ENCODE results near the gene CACNA1A.
"Not testable (repeated sequence)": the region's sequence is repeated elsewhere in the genome, so short reads cannot be mapped to it uniquely, and the experiment has no call there.

CACNA1A gene

DNA sequence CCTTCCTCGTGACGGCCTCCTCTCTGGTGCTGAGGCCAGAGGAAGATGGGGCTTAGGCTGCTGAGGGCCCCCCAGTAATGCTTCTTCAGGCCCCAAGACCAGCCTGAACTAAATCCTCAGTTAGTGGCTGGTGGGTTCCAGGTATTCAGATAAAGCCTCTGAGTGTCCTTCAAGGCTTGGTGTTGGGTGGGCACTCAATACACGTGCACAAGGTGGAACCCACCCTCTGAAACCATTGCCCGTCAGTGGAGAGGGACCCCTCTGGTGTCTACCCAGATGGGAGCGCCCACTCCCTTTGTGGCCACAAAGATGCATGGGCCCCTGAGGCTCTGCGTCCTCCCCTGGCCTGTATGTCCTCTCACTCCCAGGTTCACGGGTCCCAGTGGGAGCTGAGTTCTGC is 277.0 kb downstream of the CACNA1A start:
- DNase-seq (ENCODE audit: low read depth) = no peak

DNA sequence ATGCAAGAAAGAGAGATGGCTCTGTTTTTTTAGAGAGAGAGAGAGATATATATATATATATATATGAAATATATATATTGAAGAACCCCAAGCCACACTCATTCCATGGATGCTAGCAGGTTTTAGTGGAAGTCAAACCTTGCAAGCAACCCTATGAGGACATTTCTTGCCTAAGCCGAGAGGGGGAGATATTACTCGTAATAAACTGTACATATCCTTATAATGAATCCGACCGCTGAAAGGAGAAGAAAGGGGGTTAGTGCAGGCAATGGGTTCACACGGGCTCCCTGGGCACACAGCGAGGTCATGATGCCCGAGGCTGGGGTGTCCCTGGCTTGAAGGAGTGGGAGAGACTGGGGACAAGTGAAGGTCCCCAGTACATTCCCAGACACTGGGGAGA is 277.7 kb downstream of the CACNA1A start:
- DNase-seq (ENCODE audit: low read depth) = no peak

DNA sequence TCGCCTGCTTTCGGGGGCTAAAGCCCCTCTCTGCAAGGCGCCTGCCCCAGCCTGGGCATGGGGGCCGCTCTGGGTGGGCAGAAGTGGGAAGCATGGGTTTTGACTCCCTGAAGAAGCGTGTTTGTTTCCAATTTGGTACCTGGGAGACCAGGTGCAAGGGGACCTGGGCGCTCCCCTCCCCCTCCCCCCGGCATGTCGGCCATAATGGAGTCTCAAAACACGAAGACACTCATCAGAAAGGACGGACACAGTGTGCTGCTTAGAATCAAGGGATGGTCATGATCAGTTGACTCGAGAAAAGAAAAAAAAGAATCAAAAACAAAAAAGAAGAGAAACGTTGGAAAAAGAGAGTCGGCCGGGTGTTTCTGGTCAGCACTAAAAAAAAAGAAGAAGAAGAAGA is 279.3 kb downstream of the CACNA1A start:
- no peak for DNase-seq (ENCODE audit: low read depth)

DNA sequence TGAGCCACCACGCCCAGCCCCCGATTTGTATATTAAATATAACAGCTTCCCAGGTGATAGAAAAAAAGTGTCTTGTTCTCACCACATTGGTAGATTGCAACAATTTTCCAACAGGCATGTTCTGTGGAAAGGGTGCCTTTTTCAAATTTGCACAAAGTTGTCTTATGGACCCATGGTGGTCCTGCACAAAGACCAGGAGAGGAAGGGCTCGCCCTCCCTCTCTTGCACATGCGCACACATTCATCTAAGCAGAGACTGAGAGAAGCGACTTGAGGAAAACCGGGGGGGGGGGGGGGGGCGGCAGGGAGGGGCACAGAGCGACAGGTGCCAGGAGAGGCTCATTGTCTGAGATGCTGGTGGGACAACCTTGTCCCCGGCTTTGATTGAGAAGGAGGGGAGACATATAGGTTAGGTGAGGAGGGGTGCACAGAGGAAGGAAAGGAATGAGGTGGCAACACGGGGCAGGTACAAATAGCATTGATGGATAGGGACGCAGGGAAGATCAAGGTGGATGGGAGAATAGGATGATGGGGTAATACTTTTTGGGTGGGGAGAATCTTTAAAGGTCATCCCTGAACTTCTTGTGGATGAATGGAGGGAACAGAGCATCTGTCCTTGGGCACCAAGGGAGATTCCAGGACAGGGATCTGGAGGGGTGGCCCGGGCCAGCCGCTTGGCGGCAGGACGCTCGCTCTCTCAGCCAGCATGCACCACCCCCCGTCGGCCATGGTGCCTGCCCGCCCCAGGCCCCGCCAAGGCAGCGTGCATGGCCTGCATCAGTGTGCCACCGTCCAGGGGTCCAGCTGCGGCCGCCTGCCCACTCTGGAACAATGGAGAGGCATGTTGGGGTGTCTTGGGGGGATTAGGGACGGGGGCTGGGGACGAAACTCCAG is 280.1 kb downstream of the CACNA1A start:
- no peak for DNase-seq (ENCODE audit: low read depth)

DNA sequence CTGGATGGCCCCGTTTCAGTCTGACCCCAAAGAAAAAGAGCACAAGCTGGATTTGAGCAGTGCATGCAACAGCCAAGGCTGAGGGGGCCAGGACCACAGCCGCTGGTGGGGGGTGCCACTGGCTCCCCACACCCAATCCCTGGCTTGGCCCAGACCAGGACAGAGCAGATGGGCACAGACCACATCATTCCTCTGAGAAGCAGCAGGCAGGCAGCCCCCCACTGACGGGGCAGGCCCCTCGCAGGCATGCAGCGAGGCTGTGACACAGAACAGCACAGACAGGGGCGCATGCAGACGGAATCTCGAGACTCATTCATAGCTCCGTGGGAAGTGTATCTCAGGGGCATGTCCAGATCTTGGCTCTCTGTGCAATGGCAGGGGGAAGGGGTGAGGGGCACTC is 281.2 kb downstream of the CACNA1A start:
- no peak for DNase-seq (ENCODE audit: low read depth)

DNA sequence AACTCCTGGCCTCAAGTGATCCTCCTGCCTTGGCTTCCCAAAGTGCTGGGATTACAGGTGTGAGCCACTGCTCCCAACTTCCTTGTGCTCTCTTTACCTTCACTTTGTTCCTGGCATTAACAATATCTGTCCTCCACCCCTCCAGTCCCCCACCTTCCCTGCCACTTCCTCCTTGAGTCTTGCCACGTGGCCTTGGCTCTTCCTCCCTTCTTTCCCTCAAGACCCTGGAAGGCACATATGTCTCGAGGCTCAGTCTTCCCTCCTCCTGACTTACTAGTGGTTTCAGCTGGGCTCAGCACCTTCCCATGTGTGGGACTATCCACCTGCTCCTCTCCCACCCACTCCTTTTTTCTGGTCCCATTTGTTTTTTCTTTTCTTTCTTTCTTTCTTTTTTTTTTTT is 285.4 kb downstream of the CACNA1A start:
- DNase-seq (ENCODE audit: low read depth) = no peak

DNA sequence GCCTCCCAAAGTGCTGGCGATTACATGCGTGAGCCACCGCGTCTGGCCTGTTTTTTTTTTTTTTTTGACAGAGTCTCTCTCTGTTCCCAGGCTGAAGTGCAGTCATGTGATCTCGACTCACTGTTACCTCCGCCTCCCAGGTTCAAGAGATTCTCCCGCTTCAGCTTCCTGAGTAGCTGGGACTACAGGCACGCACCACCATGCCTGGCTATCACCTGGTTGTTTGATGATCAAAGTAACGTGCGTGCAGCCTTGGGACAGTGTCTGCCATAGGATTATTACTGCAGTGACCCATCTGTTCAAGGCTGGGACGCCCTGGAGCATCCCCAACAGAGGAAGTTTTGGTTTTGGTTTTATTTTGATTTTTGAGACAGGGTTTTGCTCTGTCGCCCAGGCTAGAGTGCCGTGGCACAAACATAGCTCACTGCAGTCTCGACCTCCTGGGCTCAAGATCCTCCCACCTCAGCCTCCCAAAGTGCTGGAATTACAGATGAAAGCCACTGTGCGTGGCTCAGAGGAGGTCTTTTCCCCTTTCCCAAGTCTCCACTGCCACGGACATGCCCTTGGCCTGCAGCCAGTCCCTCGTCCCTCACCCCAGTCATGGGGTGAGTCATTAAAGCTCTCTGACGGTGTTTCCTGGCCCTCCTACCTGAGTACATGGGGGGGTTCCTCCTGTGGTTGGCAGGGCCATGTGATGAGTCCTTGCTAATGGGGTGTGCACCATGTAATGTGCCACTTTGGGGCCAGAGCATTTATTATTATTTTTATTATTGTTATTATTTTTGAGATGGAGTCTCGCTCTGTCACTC is 290.5 kb downstream of the CACNA1A start:
- DNase-seq (ENCODE audit: low read depth) = no peak

DNA sequence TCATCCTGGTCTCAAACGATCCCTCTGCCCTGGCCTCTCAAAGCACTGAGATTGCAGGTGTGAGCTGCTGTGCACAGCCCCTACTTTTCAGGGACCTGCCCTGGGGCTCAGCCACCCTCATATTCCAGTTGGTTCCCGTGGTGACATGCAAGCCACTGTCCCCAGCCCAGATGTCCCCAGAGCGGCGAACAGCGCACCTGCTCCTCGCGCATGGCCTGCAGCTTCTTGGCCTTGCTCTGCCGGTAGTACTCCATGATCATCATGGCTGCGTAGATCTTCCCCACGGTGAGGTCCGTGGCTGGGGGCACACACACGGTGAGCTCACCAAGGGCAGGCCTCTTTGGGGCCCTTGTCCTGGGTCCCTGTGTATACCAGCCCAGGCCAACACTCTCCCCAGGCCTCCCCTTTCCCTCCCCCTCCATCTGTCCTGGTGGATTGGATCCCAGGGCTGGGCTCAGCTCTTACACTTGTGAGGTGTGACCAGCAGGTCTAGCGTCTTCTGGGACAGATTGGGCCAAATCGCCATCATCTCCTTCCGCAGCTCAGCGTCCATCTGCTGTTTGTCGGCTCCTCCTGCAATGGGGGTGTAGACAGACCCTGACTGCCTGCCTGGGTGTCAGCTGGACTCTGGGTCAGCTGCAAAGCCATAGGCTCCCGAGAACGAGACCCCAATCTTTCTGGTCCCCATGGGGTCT is 292.1 kb downstream of the CACNA1A start:
- DNase-seq (ENCODE audit: low read depth) = no peak

DNA sequence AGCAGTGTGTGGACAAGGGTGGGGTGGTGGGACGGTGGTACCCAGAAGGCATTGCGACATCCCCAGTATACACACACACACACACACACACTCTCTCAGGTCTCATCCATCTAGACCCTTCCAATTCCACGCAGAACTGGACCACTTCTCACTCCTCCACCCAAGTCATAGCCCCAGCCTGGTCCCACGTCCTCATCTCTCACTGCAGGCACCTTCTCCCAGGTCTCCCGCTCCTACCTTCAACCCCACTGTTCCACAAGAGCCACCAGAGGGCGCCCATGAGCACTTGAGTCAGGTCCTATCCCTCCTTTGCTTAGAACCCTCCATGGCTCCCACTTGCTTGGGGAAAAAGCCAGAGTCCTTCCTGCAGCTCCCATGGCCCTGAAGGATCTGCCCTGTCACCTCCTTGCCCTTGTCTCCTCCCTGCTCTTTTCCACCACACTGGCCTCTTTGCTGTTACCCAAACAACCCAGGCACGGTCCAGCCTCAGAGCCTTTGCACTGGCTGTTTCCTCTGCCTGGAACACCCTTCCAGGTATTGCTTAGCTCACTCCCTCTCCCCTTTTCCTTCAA is 293.4 kb downstream of the CACNA1A start:
- DNase-seq (ENCODE audit: low read depth) = peak; percentile 46

DNA sequence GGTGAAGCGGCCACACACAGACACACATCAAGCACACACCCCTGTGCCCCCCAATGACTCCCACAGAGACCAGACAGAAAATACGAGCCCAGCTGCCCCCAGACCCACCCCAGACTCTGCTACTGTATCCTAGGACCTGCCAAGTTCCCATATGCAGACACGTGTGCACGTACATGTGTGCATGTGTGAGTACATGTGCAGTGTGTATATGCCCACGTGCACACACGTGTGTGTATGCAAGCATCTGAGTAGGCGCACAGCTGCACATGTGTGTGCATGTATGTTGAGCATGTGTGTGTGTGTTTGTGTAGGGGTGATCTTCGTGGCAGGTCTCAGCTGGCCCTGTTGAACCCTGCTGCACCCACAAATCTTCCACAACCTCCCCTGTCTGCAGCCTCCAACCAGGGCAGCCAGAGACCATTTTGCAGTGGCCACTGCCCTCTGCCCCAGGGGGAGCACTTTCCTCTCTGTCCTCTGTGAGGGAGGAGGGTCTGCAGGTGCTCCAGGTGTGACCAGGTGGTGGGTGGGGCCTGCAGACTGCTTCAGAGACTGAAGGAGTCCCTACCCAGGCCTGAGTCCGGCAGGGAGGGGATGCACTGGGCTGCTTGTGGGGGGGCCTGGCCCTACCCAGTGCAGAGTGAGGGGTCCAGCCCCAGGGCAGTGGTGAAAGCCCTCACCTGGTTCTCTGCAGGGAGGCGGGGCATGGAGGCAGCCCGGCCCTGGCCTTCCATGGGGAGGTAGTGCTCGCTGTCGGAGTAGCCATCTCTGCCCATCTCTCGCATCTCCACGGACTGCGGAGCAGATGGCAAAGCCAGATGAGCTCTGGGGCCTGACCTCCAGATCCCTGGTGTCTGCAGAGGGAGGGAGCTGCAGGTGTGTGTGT is 294.6 kb downstream of the CACNA1A start:
- DNase-seq (ENCODE audit: low read depth) = no peak

DNA sequence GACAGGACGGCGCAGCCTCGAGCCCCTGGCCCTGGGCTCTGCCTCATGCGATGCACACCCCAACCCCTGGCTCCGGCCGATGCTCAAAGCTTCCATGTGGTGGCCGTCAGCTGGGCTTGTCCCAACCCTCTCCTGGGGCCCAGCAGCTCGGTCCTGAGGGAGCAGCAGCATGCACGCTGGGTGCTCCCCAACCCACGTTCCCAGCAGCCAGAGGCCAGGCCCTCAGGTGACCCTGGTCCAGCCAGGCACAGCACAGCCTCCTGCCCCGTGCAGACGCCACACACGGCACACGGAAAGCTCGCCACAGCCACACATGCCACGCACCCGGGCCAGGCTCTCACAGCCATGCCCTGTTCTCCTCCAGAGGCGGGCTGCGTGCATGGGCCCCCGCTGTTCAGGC is 295.3 kb downstream of the CACNA1A start:
- no peak for DNase-seq (ENCODE audit: low read depth)

DNA sequence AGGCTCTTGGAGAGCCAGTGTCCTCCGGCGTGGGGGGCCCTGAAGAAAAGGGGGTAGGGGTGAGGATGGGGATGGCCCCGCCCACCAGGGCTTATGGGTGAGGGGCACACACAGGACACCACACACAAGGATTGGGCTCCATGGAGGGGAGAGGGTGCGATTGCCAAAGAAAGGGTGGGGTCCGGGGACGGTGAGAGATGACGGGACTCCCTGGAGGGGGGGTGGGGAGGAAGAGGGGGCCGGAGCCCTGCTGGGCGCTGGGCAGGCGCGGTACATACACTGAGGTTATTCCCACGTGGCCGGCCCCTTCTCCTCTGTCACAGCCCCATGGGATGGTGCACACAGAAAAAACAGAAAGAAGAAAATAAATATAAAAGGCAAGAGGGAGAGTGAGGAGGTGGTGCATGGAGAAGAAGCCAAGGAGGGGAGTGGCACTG is 295.9 kb downstream of the CACNA1A start:
- no peak for DNase-seq (ENCODE audit: low read depth)

DNA sequence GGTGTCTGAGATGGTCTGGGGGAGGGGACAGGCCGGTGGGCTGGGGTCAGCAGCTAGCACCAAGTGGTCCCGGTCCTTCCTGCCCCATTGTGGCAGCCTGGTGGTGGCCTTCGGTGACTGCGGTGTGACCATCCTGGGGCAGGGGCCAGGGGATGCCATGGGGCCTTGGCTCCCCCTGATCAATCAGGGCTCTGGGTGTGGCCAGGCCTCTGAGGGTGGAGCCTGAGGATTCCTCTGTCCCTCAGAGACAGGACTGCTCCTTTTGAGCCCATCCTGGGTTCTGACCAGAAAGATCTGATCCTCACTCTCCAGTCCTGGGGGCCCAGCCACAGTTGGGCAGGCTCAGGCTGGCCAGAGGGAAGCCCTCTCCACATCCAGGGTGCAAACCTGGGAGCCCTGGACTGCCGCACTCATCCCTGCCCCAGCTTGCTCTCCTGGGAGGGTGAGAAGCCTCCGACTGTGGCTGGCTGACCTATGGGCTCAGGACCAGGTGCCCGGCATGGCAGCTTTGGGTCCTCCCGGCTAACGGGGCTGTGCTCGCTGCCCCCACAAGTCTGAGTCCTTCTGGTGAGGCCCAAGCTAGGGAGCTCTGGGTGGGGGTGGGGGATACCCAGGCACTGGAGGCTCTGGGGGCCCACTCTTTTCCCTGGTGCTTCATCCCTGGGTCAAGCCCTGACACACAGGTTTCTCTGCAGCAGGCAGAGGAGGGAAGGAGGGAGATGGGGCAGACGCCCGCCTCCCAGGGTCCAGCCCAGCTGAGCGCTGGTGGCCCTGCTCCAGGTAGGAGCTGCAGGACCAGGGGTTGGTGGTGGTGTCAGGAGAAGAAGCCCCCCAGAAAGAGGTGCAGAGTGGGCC is 296.6 kb downstream of the CACNA1A start:
- no peak for DNase-seq (ENCODE audit: low read depth)

DNA sequence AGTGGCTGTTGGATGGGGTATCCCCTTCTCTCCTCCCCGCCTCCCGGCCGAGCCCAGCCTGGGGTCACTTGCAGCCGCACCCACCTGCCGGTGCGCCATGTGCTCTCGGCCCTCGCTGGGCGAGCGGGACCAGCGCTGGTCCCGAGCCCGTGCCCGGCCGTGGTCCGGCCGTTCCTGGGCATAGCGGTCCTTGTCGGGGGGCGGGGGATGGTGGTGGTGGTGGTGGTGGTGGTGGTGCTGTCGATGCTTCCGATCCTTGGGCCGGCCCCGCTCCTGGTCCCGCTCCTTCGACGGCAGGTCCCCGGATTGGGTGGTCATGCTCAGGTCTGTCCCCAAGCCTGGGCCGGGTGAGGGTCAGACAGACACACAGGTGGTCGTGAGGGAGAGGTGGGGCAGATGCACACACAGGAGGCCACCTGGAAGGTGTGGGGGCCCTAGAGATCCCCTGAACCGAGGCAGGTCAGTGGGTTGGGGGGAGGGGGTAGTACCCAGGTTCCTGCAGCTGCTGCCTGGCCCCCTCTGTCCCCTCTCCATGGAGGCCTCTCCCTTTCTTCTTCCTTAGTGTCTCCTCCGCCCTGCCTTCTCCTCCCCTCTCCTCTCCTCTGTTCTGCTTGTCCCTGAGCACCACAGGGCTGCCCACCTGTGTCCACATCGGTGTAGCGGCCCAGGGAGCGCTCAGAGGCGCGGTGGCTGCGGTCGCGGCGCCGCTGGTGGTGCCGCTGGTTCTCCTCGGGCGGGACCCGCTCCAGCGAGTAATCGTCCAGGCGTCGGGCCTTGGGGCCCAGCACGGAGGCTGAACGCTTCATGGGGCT is 297.4 kb downstream of the CACNA1A start:
- DNase-seq (ENCODE audit: low read depth) = no peak

DNA sequence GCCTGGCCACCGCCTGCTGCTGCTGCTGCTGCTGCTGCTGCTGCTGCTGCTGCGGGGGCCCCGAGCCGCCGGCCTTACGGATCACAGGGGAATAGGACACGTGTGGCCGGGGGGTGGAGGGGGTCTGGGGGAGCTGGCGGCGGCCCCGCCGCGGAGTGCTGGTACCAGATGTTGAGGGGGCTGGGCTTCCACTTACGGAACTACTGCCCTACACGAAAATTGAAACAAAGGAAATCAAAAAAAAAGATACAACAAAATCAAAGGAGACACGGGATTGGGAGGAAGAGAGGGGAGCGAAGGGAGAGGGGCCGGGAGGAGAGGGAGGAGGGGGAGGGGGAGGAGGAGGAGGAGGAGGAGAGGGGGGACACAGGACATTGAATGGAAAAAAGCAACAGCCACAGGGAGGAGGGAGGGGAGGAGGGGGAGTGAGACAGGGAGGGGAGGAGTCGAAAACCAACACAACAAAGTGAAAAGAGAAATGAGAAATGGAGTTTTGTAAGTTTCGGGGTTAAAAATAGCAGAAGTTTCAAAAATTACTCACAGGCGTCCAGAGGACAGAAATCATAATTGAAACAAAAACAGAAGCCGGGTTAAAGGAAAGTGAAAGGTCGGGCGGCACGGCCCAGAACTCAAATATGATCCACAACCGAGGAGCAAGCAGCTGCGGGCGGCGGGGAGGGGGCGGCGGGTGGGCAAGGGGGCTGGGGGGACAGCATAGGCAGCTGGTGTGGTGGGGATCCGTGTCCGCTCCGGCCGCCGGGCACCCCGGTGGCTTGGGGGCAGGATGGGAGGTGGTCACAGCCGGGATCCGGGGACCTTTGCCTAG is 298.2 kb downstream of the CACNA1A start:
- DNase-seq (ENCODE audit: low read depth) = peak; percentile 66

DNA sequence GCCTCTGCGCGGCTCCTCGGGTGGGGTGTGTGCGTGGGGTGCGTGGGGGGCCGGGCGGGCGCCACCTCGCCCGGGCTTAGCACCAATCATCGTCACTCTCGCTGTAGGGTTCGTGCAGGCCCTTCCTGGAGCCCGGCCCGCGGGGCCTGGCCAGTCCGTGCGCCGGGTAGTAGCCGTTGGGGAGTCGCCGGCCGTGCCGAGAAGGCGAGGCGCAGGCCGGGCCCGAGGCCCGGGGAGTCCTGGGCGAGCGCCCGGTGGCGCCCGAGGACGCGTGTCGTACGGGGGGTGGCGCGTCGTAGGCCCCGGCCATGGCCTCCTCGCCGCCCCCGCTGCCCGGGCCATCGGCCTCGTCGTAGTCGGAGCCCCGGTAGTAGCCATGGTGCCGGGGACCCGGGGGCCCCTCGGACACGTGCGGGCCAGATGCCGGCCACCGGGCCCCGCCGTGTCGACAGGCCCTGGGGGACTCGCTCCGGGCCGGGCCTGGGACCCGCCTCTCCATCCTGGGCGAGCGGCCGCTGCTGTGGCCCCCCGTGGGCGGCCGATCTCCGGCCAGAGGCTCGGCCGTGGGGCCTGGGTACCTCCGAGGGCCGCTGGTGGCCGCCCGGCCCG is 298.9 kb downstream of the CACNA1A start:
- DNase-seq (ENCODE audit: low read depth) = no peak

DNA sequence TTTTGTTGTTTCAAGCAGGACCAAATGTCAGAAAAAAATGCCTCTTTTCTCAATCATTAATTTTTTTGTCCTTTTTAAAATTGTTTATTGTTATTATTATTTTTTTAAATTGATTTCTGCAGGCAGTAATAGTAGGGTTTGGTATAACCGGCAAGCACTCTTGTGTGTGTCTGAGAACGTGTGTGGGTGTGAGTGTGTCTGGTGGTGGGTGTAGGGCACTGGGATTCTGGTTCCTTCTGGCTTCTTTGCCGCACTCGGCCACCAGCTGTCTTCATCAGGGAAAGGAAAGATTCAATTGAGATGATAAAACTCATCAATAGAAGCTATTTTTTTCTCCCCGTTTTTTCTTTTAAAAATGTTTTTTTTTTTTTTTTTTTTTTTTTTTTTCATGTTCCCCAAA is 299.7 kb downstream of the CACNA1A start:
- no peak for DNase-seq (ENCODE audit: low read depth)

DNA sequence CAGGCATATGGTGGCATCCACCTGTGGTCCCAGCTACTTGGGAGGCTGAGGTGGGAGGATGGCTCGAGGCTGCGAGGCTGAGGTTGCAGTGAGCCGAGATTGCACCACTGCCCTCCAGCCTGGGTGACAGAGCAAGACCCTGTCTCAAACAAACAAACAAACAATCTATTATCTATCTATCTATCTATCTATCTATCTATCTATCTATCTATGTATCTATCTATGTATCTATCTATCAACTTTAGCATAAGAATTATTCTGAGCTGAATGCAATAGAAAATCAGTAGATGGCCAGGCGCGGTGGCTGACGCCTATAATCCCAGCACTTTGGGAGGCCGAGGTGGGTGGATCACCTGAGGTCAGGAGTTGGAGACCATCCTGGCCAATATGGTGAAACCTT is 304.2 kb downstream of the CACNA1A start:
- not testable (repeated sequence) for DNase-seq (ENCODE audit: low read depth)
